K562 (cell line): ENCODE results near the gene HDAC5. TPM values are rescaled to one million over a fixed set of nuclear protein-coding genes. Genes with fewer than 3 reads are reported as not detected.

Source experiments
- BCLAF1 ChIP-seq, 2 experiments: fragments of 450-650 bp in 1 of 2; IDR thresholded peaks; 2 replicates each; pipeline ENCODE4 v1.6.1; 2011 to 2017; ENCODE audit warnings: low read depth in 2 of 2, antibody characterized with exemption in 1 of 2, borderline replicate concordance in 1 of 2, low read length in 1 of 2, mild to moderate bottlenecking in 1 of 2, mixed read lengths in 1 of 2; ENCODE audit not compliant: control insufficient read depth in 1 of 2
- GMEB1 ChIP-seq: fragments of 250-450 bp; sonication (Bioruptor Pico); IDR thresholded peaks from 2 replicates; pipeline ENCODE4 v1.4.0; 2020; ENCODE audit warnings: mild to moderate bottlenecking
- KLF6 ChIP-seq: fragments of 250-450 bp; sonication (Bioruptor Pico); IDR thresholded peaks from 2 replicates; pipeline ENCODE4 v1.4.0; 2020; ENCODE audit warnings: mild to moderate bottlenecking, moderate library complexity, borderline replicate concordance
- LCOR ChIP-seq: sonication (generic); formaldehyde crosslinking; IDR thresholded peaks from 2 replicates; pipeline ENCODE4 v1.8.0; 2022; ENCODE audit warnings: mild to moderate bottlenecking, missing genetic modification reagents
- RBM17 ChIP-seq: fragments of 200-400 bp; formaldehyde crosslinking; IDR thresholded peaks from 2 replicates; pipeline ENCODE4 v1.6.1; 2017; ENCODE audit warnings: low read depth, mild to moderate bottlenecking, low read length, borderline replicate concordance
- ZNF354B ChIP-seq: fragments of 250-450 bp; sonication (Bioruptor Pico); IDR thresholded peaks from 2 replicates; pipeline ENCODE4 v1.4.0; 2020
- ZNF384 ChIP-seq: IDR thresholded peaks from 2 replicates; pipeline ENCODE4 v1.6.1; 2012; ENCODE audit warnings: low read depth, low read length, improper control_type of control experiment
- polyA plus RNA-seq, 8 experiments: library from polyadenylated mRNA; depleted of rRNA in 4 of 8; stranded (reverse) in 5 of 8; unstranded in 3 of 8; fragments of >200 nt; fragmentation: Nextera tagmentation in 2 of 8; fragmentation: Illumina TruSeq in 1 of 8; extraction: Ambion mirVana in 2 of 8; extraction: Trizol in 1 of 8; gene quantifications; 2 replicates each; pipeline versions ENCODE4 v1.2.1 to v1.2.3, GENCODE V29; 2011 to 2014; ENCODE audit warnings: inconsistent platforms in 1 of 8, missing spikeins in 1 of 8
- total RNA-seq, 7 experiments: library from RNA; depleted of rRNA in 6 of 7; stranded (reverse); fragments of >200 nt in 6 of 7; fragmentation: Illumina TruSeq in 2 of 7; extraction: Trizol in 2 of 7; gene quantifications; 2 replicates each; pipeline versions ENCODE4 v1.2.1 to v1.2.3, GENCODE V29; 2011 to 2021; ENCODE audit warnings: low replicate concordance in 1 of 7
- TF ChIP-seq, protein P1 (sequence below), 3 experiments: fragments of 200-800 bp in 1 of 3; sonication (Bioruptor generic) in 1 of 3; sonication (generic) in 1 of 3; formaldehyde crosslinking in 1 of 3; IDR thresholded peaks; 2 replicates each; pipeline versions ENCODE4 v1.6.1 to v1.8.0; 2016 to 2022; ENCODE audit warnings: mild to moderate bottlenecking in 2 of 3, missing compliant biosample characterization in 2 of 3, missing genetic modification characterization in 2 of 3, missing genetic modification reagents in 1 of 3
- TF ChIP-seq, protein P2 (sequence below): IDR thresholded peaks from 2 replicates; pipeline ENCODE4 v1.6.1; 2011; ENCODE audit warnings: borderline replicate concordance, low read depth, mild to moderate bottlenecking, moderate library complexity, low read length; ENCODE audit not compliant: insufficient read depth, poor library complexity, severe bottlenecking
- TF ChIP-seq, protein P3 (sequence below): fragments of 450-650 bp; IDR thresholded peaks from 2 replicates; pipeline ENCODE4 v1.6.1; 2018; ENCODE audit not compliant: partially characterized antibody

HDAC5 gene
- total and polyA plus RNA-seq, 9 of the 15 experiments (the other 6 are each of a cell fraction or from before 2014, with no cell fraction given) = 0.45 to 26.2 (median 16.4) TPM

DNA sequence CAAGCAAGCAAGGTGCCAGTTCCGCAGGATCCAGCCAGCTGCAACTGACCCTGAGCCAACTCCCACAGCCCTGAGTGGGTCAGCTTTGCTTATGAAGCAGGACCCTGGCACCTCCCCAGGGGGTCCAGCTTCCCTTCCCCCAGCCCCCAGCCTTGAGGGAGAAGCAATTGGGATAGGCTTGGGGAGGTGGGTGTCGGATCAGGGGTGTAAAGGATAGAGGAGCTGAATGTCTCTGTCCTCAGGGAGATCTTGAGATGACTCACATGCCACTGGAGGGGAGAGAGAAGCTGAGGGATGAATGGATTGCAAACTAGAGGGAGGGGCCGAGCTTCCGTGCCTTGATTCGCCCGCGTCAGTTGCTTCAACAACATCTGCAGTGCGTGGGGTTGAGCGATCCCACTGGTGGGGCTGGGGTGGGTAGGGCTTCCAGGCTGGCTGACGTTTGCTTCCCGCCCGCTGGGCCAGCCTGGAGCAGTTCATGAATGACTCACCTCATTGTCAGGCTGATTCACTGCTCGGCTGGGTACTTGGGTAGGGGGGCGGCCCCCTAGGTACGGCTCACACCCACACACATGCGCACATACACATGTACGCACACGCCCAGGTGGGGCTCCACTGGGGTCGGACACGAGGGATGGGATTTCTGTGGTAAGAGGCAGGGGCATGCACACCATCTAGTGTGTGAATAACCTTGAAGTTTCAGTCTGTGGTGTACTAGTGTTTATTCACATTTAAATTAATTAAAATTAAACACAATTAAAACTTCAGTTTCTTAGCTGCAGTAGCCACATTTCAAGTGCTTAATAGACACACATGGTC, 14.7 kb upstream of the HDAC5 start (continued):
- TF ChIP-seq, protein P1, sequence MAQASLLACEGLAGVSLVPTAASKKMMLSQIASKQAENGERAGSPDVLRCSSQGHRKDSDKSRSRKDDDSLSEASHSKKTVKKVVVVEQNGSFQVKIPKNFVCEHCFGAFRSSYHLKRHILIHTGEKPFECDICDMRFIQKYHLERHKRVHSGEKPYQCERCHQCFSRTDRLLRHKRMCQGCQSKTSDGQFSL (CRISPR knock-in tag; IDR thresholded peaks at IDR 0.05) = peak; percentile 58; the same call in 1 of the 2 replicates
- TF ChIP-seq, protein P1 (tag; IDR thresholded peaks at IDR 0.05) = no peak
- TF ChIP-seq, protein P2, sequence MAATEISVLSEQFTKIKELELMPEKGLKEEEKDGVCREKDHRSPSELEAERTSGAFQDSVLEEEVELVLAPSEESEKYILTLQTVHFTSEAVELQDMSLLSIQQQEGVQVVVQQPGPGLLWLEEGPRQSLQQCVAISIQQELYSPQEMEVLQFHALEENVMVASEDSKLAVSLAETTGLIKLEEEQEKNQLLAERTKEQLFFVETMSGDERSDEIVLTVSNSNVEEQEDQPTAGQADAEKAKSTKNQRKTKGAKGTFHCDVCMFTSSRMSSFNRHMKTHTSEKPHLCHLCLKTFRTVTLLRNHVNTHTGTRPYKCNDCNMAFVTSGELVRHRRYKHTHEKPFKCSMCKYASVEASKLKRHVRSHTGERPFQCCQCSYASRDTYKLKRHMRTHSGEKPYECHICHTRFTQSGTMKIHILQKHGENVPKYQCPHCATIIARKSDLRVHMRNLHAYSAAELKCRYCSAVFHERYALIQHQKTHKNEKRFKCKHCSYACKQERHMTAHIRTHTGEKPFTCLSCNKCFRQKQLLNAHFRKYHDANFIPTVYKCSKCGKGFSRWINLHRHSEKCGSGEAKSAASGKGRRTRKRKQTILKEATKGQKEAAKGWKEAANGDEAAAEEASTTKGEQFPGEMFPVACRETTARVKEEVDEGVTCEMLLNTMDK = no peak
- no peak for TF ChIP-seq ZNF354B (CRISPR knock-in tag)
- no peak for TF ChIP-seq GMEB1 (CRISPR knock-in tag)
- TF ChIP-seq BCLAF1 (IDR thresholded peaks at IDR 0.05; ENCODE audit: borderline replicate concordance in 1 of 2, control insufficient read depth in 1 of 2, low read depth in 2 of 2, low read length in 1 of 2) = 0 out of 4 replicates have a peak, but pooled peaks of 1 of the 2 experiments have one; percentile 60
- no peak for TF ChIP-seq RBM17
- TF ChIP-seq ZNF384 = no peak
- peak; percentile 73; the same call in 1 of the 2 replicates for TF ChIP-seq LCOR (CRISPR knock-in tag)
- TF ChIP-seq, protein P3, sequence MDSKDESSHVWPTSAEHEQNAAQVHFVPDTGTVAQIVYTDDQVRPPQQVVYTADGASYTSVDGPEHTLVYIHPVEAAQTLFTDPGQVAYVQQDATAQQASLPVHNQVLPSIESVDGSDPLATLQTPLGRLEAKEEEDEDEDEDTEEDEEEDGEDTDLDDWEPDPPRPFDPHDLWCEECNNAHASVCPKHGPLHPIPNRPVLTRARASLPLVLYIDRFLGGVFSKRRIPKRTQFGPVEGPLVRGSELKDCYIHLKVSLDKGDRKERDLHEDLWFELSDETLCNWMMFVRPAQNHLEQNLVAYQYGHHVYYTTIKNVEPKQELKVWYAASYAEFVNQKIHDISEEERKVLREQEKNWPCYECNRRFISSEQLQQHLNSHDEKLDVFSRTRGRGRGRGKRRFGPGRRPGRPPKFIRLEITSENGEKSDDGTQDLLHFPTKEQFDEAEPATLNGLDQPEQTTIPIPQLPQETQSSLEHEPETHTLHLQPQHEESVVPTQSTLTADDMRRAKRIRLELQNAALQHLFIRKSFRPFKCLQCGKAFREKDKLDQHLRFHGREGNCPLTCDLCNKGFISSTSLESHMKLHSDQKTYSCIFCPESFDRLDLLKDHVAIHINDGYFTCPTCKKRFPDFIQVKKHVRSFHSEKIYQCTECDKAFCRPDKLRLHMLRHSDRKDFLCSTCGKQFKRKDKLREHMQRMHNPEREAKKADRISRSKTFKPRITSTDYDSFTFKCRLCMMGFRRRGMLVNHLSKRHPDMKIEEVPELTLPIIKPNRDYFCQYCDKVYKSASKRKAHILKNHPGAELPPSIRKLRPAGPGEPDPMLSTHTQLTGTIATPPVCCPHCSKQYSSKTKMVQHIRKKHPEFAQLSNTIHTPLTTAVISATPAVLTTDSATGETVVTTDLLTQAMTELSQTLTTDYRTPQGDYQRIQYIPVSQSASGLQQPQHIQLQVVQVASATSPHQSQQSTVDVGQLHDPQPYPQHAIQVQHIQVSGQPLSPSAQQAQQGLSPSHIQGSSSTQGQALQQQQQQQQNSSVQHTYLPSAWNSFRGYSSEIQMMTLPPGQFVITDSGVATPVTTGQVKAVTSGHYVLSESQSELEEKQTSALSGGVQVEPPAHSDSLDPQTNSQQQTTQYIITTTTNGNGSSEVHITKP = peak; percentile 92
- no peak for TF ChIP-seq KLF6 (CRISPR knock-in tag)
